GDM1 (cell line): ENCODE results near the gene ZC3H6.
"Not testable (repeated sequence)": the region's sequence is repeated elsewhere in the genome, so short reads cannot be mapped to it uniquely, and the experiment has no call there.

ENCODE experiments used
- DNase-seq: peaks from one replicate; lab custom pipeline; 2025; lab: John Stamatoyannopoulos, UW

Gene ZC3H6

DNA sequence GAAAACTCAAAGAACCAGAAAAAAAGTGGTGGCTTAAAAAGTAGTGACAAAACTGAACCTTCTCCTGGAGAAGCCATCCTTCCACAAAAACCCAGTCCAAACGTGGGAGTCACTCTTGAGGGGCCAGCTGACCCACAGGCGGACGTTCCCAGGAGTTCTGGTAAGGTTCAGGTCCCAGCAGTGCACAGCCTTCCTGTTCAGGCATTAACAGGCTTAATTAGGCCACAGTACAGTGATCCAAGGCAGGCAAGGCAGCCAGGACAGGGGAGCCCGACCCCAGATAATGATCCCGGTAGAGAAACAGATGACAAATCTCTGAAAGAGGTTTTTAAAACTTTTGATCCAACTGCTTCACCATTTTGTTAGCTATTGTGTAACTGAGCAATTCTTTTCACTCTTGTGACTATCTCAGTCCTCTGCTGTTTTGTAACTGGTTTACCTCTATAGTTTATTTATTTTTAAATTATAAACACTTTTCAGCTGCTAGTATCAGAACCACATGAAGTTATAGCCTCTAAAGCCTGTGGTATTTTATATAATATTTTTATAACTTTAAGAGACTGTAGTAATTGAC lies 56.8 kb downstream of the ZC3H6 start:
- DNase-seq = no peak

DNA sequence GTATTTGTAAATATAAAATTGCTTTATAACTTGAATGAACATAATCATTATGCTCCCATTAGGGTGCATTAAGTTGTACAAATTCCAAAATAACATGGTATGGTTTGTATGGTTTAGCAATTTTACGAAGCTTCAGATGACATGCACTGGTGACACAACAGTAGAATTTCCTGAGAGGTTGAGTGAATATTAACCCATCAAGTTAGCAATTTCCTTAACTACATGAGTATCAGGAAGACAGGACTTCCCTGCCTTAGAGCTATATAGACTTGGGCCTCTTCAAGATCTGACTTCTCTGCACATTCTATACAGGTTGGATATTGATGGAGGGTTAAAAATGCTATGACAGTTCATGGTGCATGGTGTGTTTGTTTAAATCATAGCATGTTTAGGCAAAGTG lies 60.2 kb downstream of the ZC3H6 start:
- no peak for DNase-seq

DNA sequence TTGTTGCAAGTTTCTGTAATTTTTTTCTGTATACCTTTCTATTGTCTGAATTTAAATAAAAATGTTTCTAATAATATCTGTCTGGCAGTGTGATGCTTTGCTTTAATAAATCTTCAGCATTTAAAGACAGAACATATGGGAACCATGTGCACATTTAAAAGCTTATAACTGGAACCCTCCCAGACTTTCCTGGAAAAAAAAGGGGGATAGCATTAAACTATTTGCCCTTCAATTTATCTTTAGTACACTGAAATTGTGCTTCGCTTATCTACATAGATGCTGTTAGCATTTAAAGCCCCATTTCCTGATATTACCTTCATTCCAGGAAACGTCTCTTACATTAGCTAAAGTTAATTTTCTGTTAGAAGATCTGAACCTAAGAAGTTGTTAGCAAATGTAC lies 64.6 kb downstream of the ZC3H6 start:
- no peak for DNase-seq

DNA sequence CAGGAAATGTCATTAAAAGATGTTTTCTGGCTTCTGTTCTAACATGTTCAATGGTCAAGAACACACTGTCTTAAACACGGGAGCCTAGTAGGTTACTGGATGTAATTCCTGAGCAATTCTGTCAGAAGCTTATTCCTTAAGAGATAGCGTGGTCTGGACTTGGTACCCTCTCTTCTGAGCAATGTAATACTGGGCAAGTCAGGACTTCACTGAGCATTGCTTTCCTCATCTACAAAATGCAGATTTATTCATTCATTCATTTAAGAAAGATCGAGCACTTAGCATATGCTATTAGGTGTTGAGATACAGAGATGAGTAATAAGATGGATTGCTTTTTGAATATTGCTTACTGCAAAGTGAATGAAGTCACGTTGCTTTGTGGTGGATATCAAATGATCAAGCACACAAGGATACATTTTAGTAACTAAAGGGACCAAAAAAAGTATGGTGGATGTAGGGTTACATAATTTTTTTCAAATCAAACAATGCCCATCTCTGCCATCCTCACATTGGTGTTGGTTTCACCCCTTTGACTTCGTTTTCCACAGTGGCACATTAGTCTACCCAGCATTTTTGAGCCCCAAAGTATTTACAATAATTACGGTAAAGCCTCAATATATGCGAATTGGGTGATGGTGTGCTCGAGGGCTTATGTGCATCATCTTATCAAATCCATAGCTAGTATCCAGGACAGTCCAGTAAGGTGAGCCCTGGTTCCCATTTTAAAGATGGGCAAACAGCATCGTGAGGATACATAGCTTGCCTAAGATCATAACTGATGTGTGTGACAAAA lies 65.3 kb downstream of the ZC3H6 start:
- no peak for DNase-seq

DNA sequence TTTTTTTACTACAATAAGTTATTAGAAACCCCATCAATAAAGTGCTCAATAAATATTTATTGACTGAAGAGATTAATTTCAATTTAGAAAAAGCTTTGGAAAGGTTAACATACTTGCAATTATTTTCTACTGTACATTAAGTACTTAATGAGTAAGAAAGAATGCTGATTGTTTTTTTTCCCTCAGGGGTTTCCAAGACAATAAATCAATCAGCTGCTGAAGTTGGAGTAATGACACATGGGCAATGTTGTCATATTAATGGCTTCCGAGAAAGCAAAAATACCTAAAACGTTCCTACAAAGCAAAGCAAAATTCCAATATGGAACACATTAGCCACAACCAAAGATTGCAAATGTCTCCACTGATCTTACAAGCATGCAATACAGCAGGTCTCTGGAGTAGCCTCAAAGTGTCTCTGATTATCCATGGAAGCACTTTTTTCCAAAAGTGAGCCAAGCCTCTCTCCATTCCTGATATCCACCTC lies 66.7 kb downstream of the ZC3H6 start:
- no peak for DNase-seq

DNA sequence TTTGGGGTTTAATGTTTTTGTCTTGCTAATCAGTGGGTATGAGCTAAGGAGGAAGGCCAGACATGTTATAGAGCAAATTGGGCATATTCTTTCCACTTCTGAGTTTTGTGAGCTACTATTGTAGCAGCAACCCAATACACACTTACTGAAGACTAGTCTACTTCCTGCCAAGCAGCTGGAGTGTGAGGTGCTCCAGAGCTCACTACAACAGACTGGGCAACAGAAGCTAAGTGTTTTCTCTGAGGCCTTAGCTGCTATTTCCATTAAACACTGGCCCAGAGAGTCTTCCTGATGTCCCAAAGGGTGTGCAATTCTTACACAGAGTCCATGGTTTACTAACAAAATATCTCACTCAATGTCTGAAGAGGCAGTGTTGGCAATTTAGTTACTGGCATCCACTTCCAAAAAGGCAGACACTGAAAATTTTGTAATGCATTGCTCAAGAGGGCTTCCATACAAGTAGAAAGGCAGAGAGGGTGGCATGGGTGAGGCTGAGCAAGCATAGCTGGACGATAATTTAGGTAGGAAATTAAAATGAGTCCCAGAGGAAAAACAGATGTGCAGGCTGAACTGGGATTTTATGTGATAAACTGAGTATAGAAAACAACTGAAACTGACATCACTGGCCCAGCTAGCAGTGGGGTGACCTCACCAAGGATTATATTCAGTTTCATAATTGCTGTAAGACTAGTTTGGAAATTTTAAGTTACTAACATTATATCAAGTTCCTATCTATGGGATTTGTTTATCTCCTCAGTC lies 68.6 kb downstream of the ZC3H6 start:
- DNase-seq = no peak

DNA sequence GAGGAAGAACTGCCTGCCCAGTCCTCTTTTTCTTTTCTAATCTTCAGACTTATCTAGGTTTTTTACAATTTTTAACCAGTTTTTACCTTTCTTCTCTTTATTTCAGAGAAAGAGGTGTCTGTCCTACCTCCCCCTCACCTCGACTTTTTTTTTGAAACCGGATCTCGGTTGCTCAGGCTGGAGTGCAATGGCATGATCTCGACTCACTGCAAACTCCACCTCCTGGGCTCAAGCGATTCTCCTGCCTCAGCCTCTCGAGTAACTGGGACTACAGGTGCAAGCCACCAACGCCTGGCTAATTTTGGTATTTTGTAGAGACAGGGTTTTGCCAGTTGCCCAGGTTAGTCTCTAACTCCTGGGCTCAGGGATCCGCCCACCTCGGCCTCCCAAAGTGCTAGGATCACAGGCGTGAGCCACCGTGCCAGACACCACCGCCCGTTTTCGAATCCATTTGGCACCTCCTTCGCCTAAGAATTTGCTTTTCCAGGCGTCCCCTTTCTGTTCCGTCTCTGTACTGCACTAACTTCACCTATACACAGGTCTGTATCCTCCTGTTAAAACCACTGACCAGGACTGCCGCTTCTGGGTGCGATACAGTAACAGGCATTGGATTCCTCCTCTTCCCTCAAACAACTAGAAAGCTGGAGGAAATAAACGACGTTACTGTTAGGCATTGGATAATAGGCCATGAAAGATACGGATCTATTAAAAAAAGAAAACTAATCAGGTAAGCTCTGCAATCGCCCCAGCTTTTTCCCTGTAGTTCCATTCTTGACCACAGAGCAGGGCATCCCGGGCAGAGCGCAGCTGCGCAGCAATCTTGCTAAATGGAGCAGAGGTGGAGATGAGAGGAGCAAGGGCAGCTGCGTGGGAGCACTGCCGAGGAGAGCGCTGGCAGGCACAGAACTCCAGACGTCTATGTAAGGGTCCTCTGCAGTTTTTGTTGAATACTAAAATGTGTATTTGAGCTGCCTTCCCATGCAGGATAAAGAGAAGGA lies 69.9 kb downstream of the ZC3H6 start:
- DNase-seq = no peak

DNA sequence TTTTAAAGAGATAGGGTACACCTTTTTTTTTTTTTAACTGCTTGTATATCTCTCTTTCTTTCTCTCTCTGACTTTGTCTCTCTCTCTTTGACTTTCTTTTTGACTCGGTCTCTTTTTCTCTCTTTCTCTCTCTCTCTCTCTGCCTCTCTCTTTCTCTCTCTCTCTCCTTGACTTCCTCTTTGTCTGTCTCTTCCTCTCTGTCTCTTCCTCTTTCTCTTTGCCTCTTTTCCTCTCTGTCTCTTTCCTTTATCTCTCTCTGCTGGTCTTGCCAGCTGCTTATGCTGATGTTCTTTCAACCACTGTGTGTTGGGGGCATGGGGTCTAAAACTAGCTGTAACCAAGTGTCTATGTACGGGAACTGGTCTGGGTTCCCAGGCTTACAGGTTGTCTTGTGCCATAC lies 76.9 kb downstream of the ZC3H6 start:
- not testable (repeated sequence) for DNase-seq

DNA sequence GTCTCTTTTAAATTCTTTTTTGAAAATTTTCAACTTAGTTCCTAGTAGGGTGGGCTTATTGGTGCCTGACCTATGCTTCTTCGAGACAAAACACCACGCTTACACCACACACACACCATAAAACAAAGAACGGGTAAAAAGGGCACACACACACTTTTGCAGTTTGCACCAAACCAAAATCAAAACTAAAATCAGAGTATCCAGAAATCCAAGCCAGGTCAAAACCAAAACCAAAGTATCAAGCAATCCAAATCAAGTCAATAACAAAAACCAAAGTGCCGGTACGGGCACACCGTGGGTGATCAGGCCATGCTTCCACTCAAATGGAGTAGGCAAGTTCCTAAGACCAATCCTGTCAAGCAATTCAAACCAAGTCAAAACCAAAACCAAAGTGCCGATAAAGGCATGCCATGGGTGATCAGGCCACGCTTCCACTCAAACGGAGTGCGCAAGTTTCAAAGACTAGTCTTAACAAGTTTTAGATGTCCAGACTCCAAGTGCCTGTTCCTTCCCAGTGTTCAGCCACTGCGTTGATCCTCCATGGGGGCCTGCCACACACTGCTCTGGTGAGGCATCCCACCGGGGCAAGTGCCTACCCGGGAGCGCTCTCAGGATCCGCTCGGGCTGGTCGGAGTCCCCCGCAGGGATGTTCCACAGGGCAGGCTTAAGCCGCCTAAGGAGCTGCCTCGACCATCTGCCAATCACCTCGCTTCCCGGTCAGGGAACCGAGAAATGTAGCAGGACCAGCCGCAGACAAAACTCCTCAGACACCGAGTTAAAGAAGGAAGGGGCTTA lies 77.6 kb downstream of the ZC3H6 start:
- not testable (repeated sequence) for DNase-seq

DNA sequence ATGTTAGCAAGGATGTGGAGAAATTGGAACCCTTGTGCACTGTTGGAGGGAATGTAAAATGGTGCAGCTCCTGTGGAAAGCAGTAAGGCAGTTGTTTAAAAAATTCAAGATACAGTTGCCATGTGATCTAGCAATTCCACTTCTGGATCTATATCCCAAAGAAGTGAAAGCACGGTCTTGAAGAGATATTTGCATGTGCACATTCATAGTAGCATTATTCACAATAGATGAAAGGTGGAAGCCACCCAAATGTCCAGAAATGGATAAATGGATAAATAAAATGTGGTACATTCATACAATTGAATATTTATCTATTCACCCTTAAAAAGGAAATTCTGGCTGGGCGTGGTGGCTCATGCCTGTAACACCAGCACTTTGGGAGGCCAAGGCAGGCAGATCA lies 78.9 kb downstream of the ZC3H6 start:
- not testable (repeated sequence) for DNase-seq

DNA sequence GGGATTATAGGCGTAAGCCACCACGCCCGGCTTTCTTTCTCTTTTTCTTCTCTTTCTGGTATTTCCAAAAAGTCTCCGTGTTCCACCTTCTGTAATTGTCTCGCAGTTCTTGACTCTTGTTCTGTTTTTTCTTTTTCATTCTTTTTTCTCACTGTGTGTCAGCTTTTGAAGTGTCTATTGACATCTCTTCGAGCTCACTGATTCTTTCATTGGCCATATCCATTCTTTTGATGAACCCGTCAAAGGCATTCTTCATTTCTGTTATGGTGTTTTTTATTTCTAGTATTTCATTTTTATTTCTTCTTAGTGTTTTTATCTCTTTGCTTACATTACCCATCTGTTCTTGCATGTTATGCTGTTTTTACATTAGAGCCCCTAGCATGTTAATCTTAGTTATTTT lies 84.7 kb downstream of the ZC3H6 start:
- DNase-seq = not testable (repeated sequence)
